WERI-Rb-1 (cell line): Measurements from ENCODE around the gene TRPM3.
A peak's percentile ranks its signal among the peaks of the same experiment; 100 is the strongest.

ENCODE experiments used
- DNase-seq: peaks from one replicate; pipeline ENCODE4 v3.0.0-alpha.2; 2020
- H3K27ac ChIP-seq: fragments of 250-450 bp; sonication (Bioruptor Pico); 2 replicates; pipeline ENCODE4 v1.5.1; 2020; ENCODE audit warnings: mild to moderate bottlenecking, moderate library complexity
- H3K27me3 ChIP-seq: fragments of 250-450 bp; sonication (Bioruptor Pico); 2 replicates; pipeline ENCODE4 v1.5.1; 2021; ENCODE audit warnings: mild to moderate bottlenecking, low read depth, moderate library complexity; ENCODE audit not compliant: insufficient read depth, severe bottlenecking
- H3K36me3 ChIP-seq: fragments of 250-450 bp; sonication (Bioruptor Pico); 2 replicates; pipeline ENCODE4 v1.5.1; 2020; ENCODE audit warnings: mild to moderate bottlenecking, moderate library complexity
- H3K4me3 ChIP-seq: 2 replicates; pipeline ENCODE4 v1.5.1; 2011; ENCODE audit warnings: low read depth, mild to moderate bottlenecking, control low read depth, low read length
- H3K9me3 ChIP-seq: fragments of 250-450 bp; sonication (Bioruptor Pico); 2 replicates; pipeline ENCODE4 v1.5.1; 2021; ENCODE audit warnings: mild to moderate bottlenecking, moderate library complexity; ENCODE audit not compliant: severe bottlenecking
- TF ChIP-seq, protein P1 (sequence below): IDR thresholded peaks from 2 replicates; pipeline ENCODE4 v1.5.1; 2011; ENCODE audit warnings: low read depth, mild to moderate bottlenecking, control low read depth, inconsistent platforms, low read length

The TRPM3 gene

DNA sequence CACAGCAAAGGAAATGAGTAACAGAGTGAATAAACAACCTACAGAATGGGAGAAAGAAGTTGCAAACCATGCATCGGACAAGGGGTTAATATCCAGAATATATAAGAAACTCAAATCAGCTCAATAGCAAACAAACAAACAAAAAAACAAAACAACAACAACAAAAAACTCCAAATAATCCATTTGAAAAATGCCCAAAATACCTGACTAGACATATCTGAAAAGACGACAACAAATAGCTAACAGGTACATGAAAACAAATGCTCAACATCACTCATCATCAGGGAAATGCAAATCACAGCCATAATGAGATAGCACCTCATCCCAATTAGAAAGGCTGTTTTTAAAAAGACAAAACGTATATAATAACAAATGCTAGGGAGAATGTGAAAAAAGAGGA, 111.2 kb downstream of the TRPM3 start:
- TF ChIP-seq, protein P1, sequence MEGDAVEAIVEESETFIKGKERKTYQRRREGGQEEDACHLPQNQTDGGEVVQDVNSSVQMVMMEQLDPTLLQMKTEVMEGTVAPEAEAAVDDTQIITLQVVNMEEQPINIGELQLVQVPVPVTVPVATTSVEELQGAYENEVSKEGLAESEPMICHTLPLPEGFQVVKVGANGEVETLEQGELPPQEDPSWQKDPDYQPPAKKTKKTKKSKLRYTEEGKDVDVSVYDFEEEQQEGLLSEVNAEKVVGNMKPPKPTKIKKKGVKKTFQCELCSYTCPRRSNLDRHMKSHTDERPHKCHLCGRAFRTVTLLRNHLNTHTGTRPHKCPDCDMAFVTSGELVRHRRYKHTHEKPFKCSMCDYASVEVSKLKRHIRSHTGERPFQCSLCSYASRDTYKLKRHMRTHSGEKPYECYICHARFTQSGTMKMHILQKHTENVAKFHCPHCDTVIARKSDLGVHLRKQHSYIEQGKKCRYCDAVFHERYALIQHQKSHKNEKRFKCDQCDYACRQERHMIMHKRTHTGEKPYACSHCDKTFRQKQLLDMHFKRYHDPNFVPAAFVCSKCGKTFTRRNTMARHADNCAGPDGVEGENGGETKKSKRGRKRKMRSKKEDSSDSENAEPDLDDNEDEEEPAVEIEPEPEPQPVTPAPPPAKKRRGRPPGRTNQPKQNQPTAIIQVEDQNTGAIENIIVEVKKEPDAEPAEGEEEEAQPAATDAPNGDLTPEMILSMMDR = no peak
- Histone ChIP-seq H3K36me3 (no peaks in the 10 kb centered on the region), H3K9me3 (no peaks in the 10 kb centered on the region), H3K27me3 (no peaks in the 10 kb centered on the region), H3K4me3 (no peak overlapping the region), H3K27ac (no peak overlapping the region)
- no peak for DNase-seq

DNA sequence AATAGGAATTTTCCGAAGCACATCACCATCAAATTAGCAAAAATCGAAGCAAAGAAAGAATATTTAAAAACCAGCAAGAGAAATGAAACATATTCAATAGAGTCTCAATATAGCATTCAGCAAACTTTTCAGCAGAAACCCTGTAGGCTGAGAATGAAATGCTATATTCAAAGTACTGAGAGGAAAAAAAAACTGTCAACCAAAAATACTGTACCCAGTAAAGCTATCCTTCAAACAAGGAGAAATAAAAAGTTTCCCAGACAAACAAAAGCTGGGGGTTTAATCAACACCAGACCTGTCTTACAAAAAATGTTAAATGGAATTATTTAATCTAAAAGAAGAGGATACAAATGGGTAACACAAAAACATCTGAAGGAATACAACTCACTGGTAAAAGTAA, 116.0 kb downstream of the TRPM3 start:
- DNase-seq = no peak
- Histone ChIP-seq H3K36me3 (no peaks in the 10 kb centered on the region), H3K27ac (no peak overlapping the region), H3K4me3 (no peak overlapping the region), H3K9me3 (no peaks in the 10 kb centered on the region), H3K27me3 (no peaks in the 10 kb centered on the region)
- TF ChIP-seq, protein P1 = no peak

DNA sequence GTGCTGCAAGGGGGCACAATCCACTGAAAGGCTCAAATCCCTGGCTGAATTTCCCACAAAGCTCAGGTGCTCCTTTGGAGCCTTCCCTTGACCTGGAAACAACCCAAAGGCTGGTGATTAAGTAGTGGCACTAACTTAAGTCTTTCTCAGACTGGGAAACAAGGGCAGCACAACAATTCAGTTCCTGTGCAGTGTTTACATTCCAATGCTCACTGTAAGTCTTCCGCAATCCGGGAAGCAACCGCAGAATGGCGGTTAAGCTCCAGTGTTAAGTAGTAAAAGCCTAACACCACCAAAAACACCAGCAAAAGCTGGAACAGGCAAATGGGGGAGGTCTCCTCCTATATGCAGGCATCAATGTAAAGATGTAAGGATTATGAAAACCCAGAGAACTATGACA, 117.2 kb downstream of the TRPM3 start:
- no peaks in the 10 kb centered on the region for H3K36me3 ChIP-seq
- TF ChIP-seq, protein P1 = no peak
- no peak overlapping the region for H3K4me3 ChIP-seq
- no peaks in the 10 kb centered on the region for H3K9me3 ChIP-seq
- H3K27me3 ChIP-seq = no peaks in the 10 kb centered on the region
- H3K27ac ChIP-seq = no peak overlapping the region
- no peak for DNase-seq

DNA sequence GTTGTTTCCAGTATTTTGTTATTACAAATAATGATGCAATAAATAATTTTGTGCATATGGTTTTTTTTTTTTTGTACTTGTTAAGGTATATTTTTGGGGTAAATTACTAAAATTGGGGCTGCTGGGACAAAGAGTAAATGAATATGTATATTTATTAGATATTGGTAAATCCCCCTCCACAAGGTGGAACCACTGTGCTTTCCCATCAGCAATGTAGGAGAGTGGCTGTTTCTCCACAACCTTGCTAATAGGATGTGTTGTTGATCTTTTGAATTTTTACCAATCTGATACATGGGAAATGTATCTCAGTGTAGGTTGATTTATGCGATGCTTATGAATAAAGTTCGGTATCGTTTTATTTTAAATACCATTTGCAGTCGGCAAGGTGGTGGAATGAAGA, 118.1 kb downstream of the TRPM3 start:
- Histone ChIP-seq H3K27me3 (no peaks in the 10 kb centered on the region), H3K9me3 (no peaks in the 10 kb centered on the region), H3K4me3 (no peak overlapping the region), H3K36me3 (no peaks in the 10 kb centered on the region), H3K27ac (no peak overlapping the region)
- TF ChIP-seq, protein P1 = no peak
- no peak for DNase-seq

DNA sequence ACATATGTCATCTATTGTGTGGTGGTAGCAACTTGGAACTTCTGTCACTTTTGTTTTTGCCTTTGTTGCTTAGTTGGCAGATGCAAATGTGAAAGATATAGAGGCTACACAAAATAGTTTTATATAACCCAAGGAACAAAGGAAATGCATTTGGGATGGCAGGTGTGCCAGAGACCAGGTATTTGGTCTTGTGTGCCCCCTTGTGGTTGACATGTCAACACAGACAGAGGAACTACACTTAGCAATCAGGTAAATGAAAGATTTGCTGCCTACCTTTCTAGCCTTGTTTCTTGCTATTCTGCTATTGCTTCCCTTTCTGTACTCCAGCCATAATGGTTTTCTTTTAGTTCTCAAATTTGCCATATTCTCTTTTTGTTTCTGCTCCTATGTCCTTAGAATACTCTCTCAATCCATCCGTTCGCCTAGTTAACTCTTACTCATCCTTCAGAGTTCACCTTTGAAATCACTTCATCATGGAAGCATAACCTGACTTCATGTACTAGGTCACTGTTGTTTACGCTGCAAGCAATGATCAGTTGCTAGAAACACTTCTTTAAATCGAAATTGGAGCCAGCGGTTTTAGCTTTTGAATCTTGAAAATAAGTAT, 119.5 kb downstream of the TRPM3 start:
- DNase-seq = peak; percentile 57
- no peak overlapping the region for H3K4me3 ChIP-seq
- TF ChIP-seq, protein P1 = peak; percentile 80
- no peak overlapping the region for H3K27ac ChIP-seq
- H3K9me3 ChIP-seq = no peaks in the 10 kb centered on the region
- H3K36me3 ChIP-seq = no peaks in the 10 kb centered on the region
- no peaks in the 10 kb centered on the region for H3K27me3 ChIP-seq

DNA sequence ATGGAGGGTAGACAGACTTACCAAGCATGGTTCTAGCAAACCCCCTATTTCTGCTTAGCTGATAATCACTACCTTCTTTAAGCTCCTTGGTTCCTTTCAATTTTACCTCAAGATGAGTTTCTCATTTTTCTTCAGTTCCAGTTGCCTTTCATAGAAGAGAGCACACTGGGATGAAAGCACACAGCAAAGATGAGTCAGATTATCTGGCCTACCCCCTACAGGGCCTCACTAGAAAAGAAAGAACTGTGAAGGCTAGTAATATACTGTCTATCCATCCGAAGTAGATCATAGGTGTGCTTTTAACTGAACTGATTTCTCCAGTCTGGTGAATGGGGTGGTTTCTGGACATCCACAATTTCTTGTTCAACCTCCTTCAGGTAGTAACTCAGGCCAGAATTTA, 122.5 kb downstream of the TRPM3 start:
- Histone ChIP-seq H3K27me3 (no peaks in the 10 kb centered on the region), H3K9me3 (no peaks in the 10 kb centered on the region), H3K4me3 (no peak overlapping the region), H3K36me3 (no peaks in the 10 kb centered on the region), H3K27ac (no peak overlapping the region)
- no peak for DNase-seq
- TF ChIP-seq, protein P1 = no peak
